ENCODE measurements around the gene MOV10. TPM values are rescaled to one million over a fixed set of nuclear protein-coding genes. Genes with fewer than 3 reads are reported as not detected.
"Not testable (repeated sequence)": the region's sequence is repeated elsewhere in the genome, so short reads cannot be mapped to it uniquely, and the experiment has no call there.

The MOV10 gene
- polyA plus RNA-seq, 1 donor (not counting 4 experiments of a cell fraction or from before 2014, with no cell fraction given), result 28.6 TPM

DNA sequence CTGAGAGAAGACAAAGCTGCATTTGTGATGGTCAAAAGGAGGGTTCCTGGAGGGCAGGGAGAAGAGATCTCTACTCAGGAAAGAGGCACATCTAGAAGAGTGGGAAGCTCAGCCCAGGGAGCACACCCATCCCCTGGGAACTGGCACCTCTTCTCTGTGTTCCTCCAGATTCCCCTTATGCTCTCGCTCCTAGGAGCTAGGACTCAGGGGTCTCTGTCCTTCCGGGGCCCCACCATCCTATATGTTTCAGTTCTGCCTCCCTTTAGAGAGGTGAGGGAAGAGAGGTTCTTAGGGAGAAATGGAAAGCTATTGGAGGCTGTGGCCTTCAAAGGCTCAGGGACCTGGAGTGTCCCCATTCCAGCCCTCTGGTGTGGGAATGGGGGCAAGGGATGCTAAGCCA is 45.2 kb downstream of the MOV10 start:
- Histone ChIP-seq H3K9ac (ENCODE audit: control insufficient read depth, extremely low read depth, insufficient read depth, low read length) (no peak overlapping the region), H3K4me2 (ENCODE audit: control insufficient read depth, extremely low read depth, insufficient read depth, low read depth, low read length) (no peak overlapping the region), H3K9me1 (ENCODE audit: control insufficient read depth, extremely low read depth, insufficient read depth, low read length) (no peaks in the 10 kb centered on the region), H2AFZ (ENCODE audit: control insufficient read depth, low read length) (no peak overlapping the region), H3K4me1 (ENCODE audit: control insufficient read depth, extremely low read depth, insufficient read depth, low read length) (peaks cover 23% of the 10 kb centered on the region), H3K79me2 (ENCODE audit: control insufficient read depth, insufficient read depth, low read length) (no peaks in the 10 kb centered on the region), H3K27ac (ENCODE audit: control insufficient read depth, insufficient read depth, low read length) (no peak overlapping the region), H4K20me1 (ENCODE audit: control insufficient read depth, extremely low read depth, insufficient read depth, low read length) (no peaks in the 10 kb centered on the region), H3K4me3 (ENCODE audit: control insufficient read depth in 2 of 3, extremely low read depth in 1 of 3, insufficient read depth in 2 of 3, low read depth in 1 of 3, low read length in 3 of 3) (no peak overlapping the region), H3K9me3 (ENCODE audit: control insufficient read depth, low read depth, low read length) (no peaks in the 10 kb centered on the region), H3K27me3 (ENCODE audit: control insufficient read depth, extremely low read depth, insufficient read depth, low read length) (no peaks in the 10 kb centered on the region), H3K36me3 (ENCODE audit: control insufficient read depth in 2 of 2, extremely low read depth in 1 of 2, insufficient read depth in 2 of 2, low read length in 2 of 2) (no peaks in the 10 kb centered on the region)
- DNase-seq (ENCODE audit: low read depth, low spot score) (no peak), FAIRE-seq (no peak)
- dilution Hi-C loops (cut with MboI; ENCODE audit: extremely low pct_ligation_motif_present, low sequenced_read_pairs), result loop anchor here (5.0 kb wide), 1 partner anchor 63 kb away; no protein-coding TSS in a partner anchor
- TF ChIP-seq EZH2 (IDR thresholded peaks at IDR 0.05; ENCODE audit: low read length), result no peak
- TF ChIP-seq, protein P1, sequence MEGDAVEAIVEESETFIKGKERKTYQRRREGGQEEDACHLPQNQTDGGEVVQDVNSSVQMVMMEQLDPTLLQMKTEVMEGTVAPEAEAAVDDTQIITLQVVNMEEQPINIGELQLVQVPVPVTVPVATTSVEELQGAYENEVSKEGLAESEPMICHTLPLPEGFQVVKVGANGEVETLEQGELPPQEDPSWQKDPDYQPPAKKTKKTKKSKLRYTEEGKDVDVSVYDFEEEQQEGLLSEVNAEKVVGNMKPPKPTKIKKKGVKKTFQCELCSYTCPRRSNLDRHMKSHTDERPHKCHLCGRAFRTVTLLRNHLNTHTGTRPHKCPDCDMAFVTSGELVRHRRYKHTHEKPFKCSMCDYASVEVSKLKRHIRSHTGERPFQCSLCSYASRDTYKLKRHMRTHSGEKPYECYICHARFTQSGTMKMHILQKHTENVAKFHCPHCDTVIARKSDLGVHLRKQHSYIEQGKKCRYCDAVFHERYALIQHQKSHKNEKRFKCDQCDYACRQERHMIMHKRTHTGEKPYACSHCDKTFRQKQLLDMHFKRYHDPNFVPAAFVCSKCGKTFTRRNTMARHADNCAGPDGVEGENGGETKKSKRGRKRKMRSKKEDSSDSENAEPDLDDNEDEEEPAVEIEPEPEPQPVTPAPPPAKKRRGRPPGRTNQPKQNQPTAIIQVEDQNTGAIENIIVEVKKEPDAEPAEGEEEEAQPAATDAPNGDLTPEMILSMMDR (optimal IDR thresholded peaks at IDR 0.05 in 1 of 3, IDR thresholded peaks at IDR 0.05 in 1 of 3, conservative IDR thresholded peaks at IDR 0.05 in 1 of 3; ENCODE audit: extremely low read depth in 1 of 3, insufficient read depth in 2 of 3, low read length in 3 of 3), result no peak

DNA sequence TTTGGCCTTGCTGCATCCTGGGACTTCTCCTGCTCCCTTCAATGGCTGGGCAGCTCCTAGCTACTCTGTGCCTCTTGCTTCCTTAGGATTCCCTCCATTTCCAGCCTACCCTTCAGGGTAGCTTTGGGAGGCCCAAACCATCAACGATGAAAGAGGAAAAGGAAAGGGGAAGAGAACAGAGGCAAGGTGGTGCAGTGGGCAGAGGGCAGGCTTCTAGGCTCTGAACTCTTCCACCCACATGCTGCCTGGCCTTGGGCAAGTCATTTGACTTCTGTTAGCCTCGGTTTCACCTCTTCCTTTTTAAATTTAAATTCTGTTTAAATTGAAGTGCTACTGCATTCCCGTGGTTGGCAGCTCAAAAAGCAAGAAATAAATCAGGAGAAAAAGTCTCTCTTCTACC is 46.3 kb downstream of the MOV10 start:
- no peaks in the 10 kb centered on the region for H3K9me3 ChIP-seq (ENCODE audit: control insufficient read depth, low read depth, low read length)
- dilution Hi-C loops (cut with MboI; ENCODE audit: extremely low pct_ligation_motif_present, low sequenced_read_pairs), result no loop called here
- peaks cover 22% of the 10 kb centered on the region for H3K4me1 ChIP-seq (ENCODE audit: control insufficient read depth, extremely low read depth, insufficient read depth, low read length)
- no peaks in the 10 kb centered on the region for H4K20me1 ChIP-seq (ENCODE audit: control insufficient read depth, extremely low read depth, insufficient read depth, low read length)
- DNase-seq (ENCODE audit: low read depth, low spot score) (no peak), FAIRE-seq (no peak)
- H3K27ac ChIP-seq (ENCODE audit: control insufficient read depth, insufficient read depth, low read length), result no peak overlapping the region
- no peak overlapping the region for H3K9ac ChIP-seq (ENCODE audit: control insufficient read depth, extremely low read depth, insufficient read depth, low read length)
- H2AFZ ChIP-seq (ENCODE audit: control insufficient read depth, low read length), result no peak overlapping the region
- no peaks in the 10 kb centered on the region for H3K79me2 ChIP-seq (ENCODE audit: control insufficient read depth, insufficient read depth, low read length)
- no peaks in the 10 kb centered on the region for H3K9me1 ChIP-seq (ENCODE audit: control insufficient read depth, extremely low read depth, insufficient read depth, low read length)
- no peaks in the 10 kb centered on the region for H3K27me3 ChIP-seq (ENCODE audit: control insufficient read depth, extremely low read depth, insufficient read depth, low read length)
- no peak overlapping the region for H3K4me2 ChIP-seq (ENCODE audit: control insufficient read depth, extremely low read depth, insufficient read depth, low read depth, low read length)
- H3K36me3 ChIP-seq (ENCODE audit: control insufficient read depth in 2 of 2, extremely low read depth in 1 of 2, insufficient read depth in 2 of 2, low read length in 2 of 2), result no peaks in the 10 kb centered on the region
- TF ChIP-seq, protein P1 (optimal IDR thresholded peaks at IDR 0.05 in 1 of 3, IDR thresholded peaks at IDR 0.05 in 1 of 3, conservative IDR thresholded peaks at IDR 0.05 in 1 of 3; ENCODE audit: extremely low read depth in 1 of 3, insufficient read depth in 2 of 3, low read length in 3 of 3), result no peak
- TF ChIP-seq EZH2 (IDR thresholded peaks at IDR 0.05; ENCODE audit: low read length), result no peak
- no peak overlapping the region for H3K4me3 ChIP-seq (ENCODE audit: control insufficient read depth in 2 of 3, extremely low read depth in 1 of 3, insufficient read depth in 2 of 3, low read depth in 1 of 3, low read length in 3 of 3)

DNA sequence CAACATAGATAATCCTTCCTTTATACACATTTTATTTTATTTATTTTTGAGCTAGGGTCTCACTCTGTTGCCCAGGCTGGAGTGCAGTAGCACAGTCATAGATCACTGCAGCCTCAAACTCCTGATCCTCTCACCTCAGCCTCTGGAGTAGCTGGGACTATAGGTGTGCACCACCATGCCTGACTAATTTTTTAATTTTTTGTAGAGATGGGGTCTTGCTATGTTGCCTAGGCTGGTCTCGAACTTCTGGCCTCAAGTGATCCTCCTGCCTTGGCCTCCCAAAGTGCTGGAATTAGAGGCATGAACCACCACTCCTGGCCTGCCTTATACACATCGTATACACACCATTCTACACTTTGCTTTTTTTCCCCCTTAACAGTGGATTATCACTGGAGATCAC is 46.8 kb downstream of the MOV10 start:
- H3K9ac ChIP-seq (ENCODE audit: control insufficient read depth, extremely low read depth, insufficient read depth, low read length); H3K79me2 ChIP-seq (ENCODE audit: control insufficient read depth, insufficient read depth, low read length); H3K36me3 ChIP-seq (ENCODE audit: control insufficient read depth in 2 of 2, extremely low read depth in 1 of 2, insufficient read depth in 2 of 2, low read length in 2 of 2); H3K9me1 ChIP-seq (ENCODE audit: control insufficient read depth, extremely low read depth, insufficient read depth, low read length); H3K27me3 ChIP-seq (ENCODE audit: control insufficient read depth, extremely low read depth, insufficient read depth, low read length); H3K4me2 ChIP-seq (ENCODE audit: control insufficient read depth, extremely low read depth, insufficient read depth, low read depth, low read length); H2AFZ ChIP-seq (ENCODE audit: control insufficient read depth, low read length); DNase-seq (ENCODE audit: low read depth, low spot score); FAIRE-seq; H4K20me1 ChIP-seq (ENCODE audit: control insufficient read depth, extremely low read depth, insufficient read depth, low read length); dilution Hi-C loops (cut with MboI; ENCODE audit: extremely low pct_ligation_motif_present, low sequenced_read_pairs); H3K27ac ChIP-seq (ENCODE audit: control insufficient read depth, insufficient read depth, low read length); H3K9me3 ChIP-seq (ENCODE audit: control insufficient read depth, low read depth, low read length); H3K4me3 ChIP-seq (ENCODE audit: control insufficient read depth in 2 of 3, extremely low read depth in 1 of 3, insufficient read depth in 2 of 3, low read depth in 1 of 3, low read length in 3 of 3): not testable (repeated sequence)
- H3K4me1 ChIP-seq (ENCODE audit: control insufficient read depth, extremely low read depth, insufficient read depth, low read length), result peaks cover 18% of the 10 kb centered on the region
